Spleen (tissue), 11 donors: ENCODE data around the gene WHRN. TPM values are rescaled to one million over a fixed set of nuclear protein-coding genes. Genes with fewer than 3 reads are reported as not detected.

Source experiments
- DNase-seq: peaks from one replicate; pipeline ENCODE4 v3.0.0-alpha.2; 2020
- H3K27ac ChIP-seq, 8 donors: fragments of 200-600 bp; sonication (generic) in 7 of 8; 1 replicate in 4 of 8; 2 replicates in 4 of 8; pipeline versions ENCODE4 v1.5.0 to v1.8.0; 2016 to 2021; ENCODE audit warnings: inconsistent platforms in 4 of 8, mild to moderate bottlenecking in 4 of 8, moderate library complexity in 1 of 8
- H3K27me3 ChIP-seq, 7 donors: fragments of 200-600 bp; sonication (generic) in 6 of 7; replicated peaks in 1 of 7; 1 replicate in 4 of 7; 2 replicates in 3 of 7; pipeline versions ENCODE4 v1.5.0 to v1.8.0; 2016 to 2021; ENCODE audit warnings: inconsistent platforms in 3 of 7, mild to moderate bottlenecking in 1 of 7
- H3K36me3 ChIP-seq, 6 donors: fragments of 200-600 bp; sonication (generic) in 5 of 6; 1 replicate in 4 of 6; 2 replicates in 2 of 6; pipeline versions ENCODE4 v1.5.0 to v1.8.0; 2016 to 2021; ENCODE audit warnings: inconsistent platforms in 2 of 6
- H3K4me1 ChIP-seq, 6 donors: fragments of 200-600 bp; sonication (generic) in 5 of 6; 1 replicate in 3 of 6; 2 replicates in 3 of 6; pipeline versions ENCODE4 v1.5.0 to v1.8.0; 2016 to 2021; ENCODE audit warnings: inconsistent platforms in 3 of 6
- H3K4me3 ChIP-seq, 8 donors: fragments of 200-600 bp; sonication (generic) in 7 of 8; 1 replicate in 4 of 8; 2 replicates in 4 of 8; pipeline versions ENCODE4 v1.5.0 to v1.8.0; 2016 to 2021; ENCODE audit warnings: inconsistent platforms in 4 of 8, mild to moderate bottlenecking in 4 of 8, moderate library complexity in 2 of 8
- H3K9me3 ChIP-seq, 8 donors: fragments of 200-600 bp; sonication (generic) in 7 of 8; 1 replicate in 4 of 8; 2 replicates in 4 of 8; pipeline versions ENCODE4 v1.5.0 to v1.8.0; 2016 to 2021; ENCODE audit warnings: inconsistent platforms in 4 of 8
- POLR2A ChIP-seq, 3 donors: fragments of 450-650 bp; IDR thresholded peaks; one replicate each; pipeline ENCODE4 v1.5.1; 2017; ENCODE audit warnings: antibody characterized with exemption in 3 of 3, mild to moderate bottlenecking in 1 of 3
- POLR2AphosphoS5 ChIP-seq, 3 donors: sonication (generic); formaldehyde crosslinking; IDR thresholded peaks; one replicate each; pipeline ENCODE4 v1.5.1; 2017; ENCODE audit warnings: antibody characterized with exemption in 3 of 3
- WGBS, 5 donors: extraction: QIAGEN DNeasy Blood & Tissue Kit in 3 of 5; methylation state at CpG; one replicate each; pipeline versions ENCODE4 v1.1.5 to v1.1.7; 2013 to 2018; 5-methylcytosine and 5-hydroxymethylcytosine counted together
- intact Hi-C: fragments of 100-400 bp; cut with DNase I; formaldehyde crosslinking; loops from one replicate; pipeline ENCODE4 v1.15.0; 2023; ENCODE audit warnings: low total_unique reads
- polyA plus RNA-seq, 3 donors: library from polyadenylated mRNA; stranded (reverse); fragments of 200-250 nt; gene quantifications; one replicate each; pipeline ENCODE4 v1.2.1, GENCODE V29; 2013
- total RNA-seq, 7 donors: library from RNA; depleted of rRNA in 3 of 7; stranded (reverse); fragments of >200 nt in 3 of 7; fragmentation: NEBNext Ultra II Directional in 4 of 7; extraction: Animal tissue kit (Norgen Biotek cat#: 25700) in 4 of 7; gene quantifications; one replicate each; pipeline versions ENCODE4 v1.1.0 to v1.2.1, GENCODE V29; 2016 to 2021
- TF ChIP-seq, protein P1 (sequence below), 11 experiments: fragments of 200-600 bp in 7 of 11; fragments of 450-650 bp in 4 of 11; sonication (generic) in 4 of 11; IDR thresholded peaks in 8 of 11; conservative IDR thresholded peaks in 3 of 11; 1 replicate in 7 of 11; 2 replicates in 4 of 11; pipeline versions ENCODE4 v1.4.0 to v1.8.0; 2016 to 2021; ENCODE audit warnings: antibody characterized with exemption in 11 of 11, inconsistent platforms in 4 of 11, mild to moderate bottlenecking in 1 of 11
- donor health status: healthy with polysubstance abuse.
- donor health status: DM: no; HTN: no; CAD: no; lungs with moderate emphysema.
- donor health status: DM: no; HTN: no; CAD: no.
- donor health status: Bipolar disorder and iron deficiency.
- donor health status: healthy.
- donor health status: DM: no; HTN: no; CAD: no.
- donor health status: DM: yes; HTN: yes; CAD: no.

The WHRN gene
- total and polyA plus RNA-seq, 10 donors, result 3.7 to 51.6 (median 26.8) TPM

GRCh38 chr9:114504341-114505186 lies 709 bp downstream of the WHRN start:
- intact Hi-C loops, result loop anchor here (5.0 kb wide), 1 partner anchor 97 kb away; no protein-coding TSS in a partner anchor
- Histone ChIP-seq H3K4me3 (peak overlapping the region; percentile 56 to 81 (median 70)), H3K27me3 (peaks cover 0 to 39% (median 0%) of the 10 kb centered on the region in 7 donors), H3K4me1 (peaks cover 8 to 64% (median 48%) of the 10 kb centered on the region in 6 donors), H3K9me3 (no peaks in the 10 kb centered on the region), H3K36me3 (no peaks in the 10 kb centered on the region), H3K27ac (peak overlapping the region; percentile 32 to 86 (median 72))
- TF ChIP-seq POLR2AphosphoS5 (IDR thresholded peaks at IDR 0.05) (peak in 2 of 3 donors; percentile 51 to 66), POLR2A (IDR thresholded peaks at IDR 0.05) (no peak)
- TF ChIP-seq, protein P1, sequence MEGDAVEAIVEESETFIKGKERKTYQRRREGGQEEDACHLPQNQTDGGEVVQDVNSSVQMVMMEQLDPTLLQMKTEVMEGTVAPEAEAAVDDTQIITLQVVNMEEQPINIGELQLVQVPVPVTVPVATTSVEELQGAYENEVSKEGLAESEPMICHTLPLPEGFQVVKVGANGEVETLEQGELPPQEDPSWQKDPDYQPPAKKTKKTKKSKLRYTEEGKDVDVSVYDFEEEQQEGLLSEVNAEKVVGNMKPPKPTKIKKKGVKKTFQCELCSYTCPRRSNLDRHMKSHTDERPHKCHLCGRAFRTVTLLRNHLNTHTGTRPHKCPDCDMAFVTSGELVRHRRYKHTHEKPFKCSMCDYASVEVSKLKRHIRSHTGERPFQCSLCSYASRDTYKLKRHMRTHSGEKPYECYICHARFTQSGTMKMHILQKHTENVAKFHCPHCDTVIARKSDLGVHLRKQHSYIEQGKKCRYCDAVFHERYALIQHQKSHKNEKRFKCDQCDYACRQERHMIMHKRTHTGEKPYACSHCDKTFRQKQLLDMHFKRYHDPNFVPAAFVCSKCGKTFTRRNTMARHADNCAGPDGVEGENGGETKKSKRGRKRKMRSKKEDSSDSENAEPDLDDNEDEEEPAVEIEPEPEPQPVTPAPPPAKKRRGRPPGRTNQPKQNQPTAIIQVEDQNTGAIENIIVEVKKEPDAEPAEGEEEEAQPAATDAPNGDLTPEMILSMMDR (IDR thresholded peaks at IDR 0.05 in 8 of 11, conservative IDR thresholded peaks at IDR 0.05 in 3 of 11), result peak in 10 of 11 experiments; percentile 15 to 62 (median 49)
- 7 to 18% (median 8%) methylated on average over 43 to 101 of the region's 101 CpGs for WGBS, 5 donors
- peak; percentile 87 for DNase-seq

- intact Hi-C loops, result no loop called here
- Histone ChIP-seq H3K36me3 (no peaks in the 10 kb centered on the region), H3K27ac (peak overlapping the region; percentile 12 to 86 (median 72)), H3K4me1 (peaks cover 8 to 73% (median 48%) of the 10 kb centered on the region in 6 donors), H3K27me3 (peaks cover 0 to 35% (median 0%) of the 10 kb centered on the region in 7 donors), H3K4me3 (peak overlapping the region; percentile 56 to 81 (median 70)), H3K9me3 (no peaks in the 10 kb centered on the region)
- TF ChIP-seq POLR2AphosphoS5 (IDR thresholded peaks at IDR 0.05) (no peak), POLR2A (IDR thresholded peaks at IDR 0.05) (no peak)
- TF ChIP-seq, protein P1 (IDR thresholded peaks at IDR 0.05 in 8 of 11, conservative IDR thresholded peaks at IDR 0.05 in 3 of 11), result no peak
- WGBS, 5 donors, result 57 to 78% (median 65%) methylated on average over 15 to 18 of the region's 18 CpGs
- DNase-seq, result peak; percentile 76
These were observed 1.5 kb downstream of the WHRN start for GRCh38 chr9:114503522-114504340.

GRCh38 chr9:114503009-114503408 lies 2.3 kb downstream of the WHRN start:
- peaks cover 0 to 28% (median 0%) of the 10 kb centered on the region in 7 donors for H3K27me3 ChIP-seq
- H3K9me3 ChIP-seq, result no peaks in the 10 kb centered on the region
- no peaks in the 10 kb centered on the region for H3K36me3 ChIP-seq
- peak overlapping the region in 5 of 8 donors; percentile 1 to 80 (median 70) for H3K4me3 ChIP-seq
- peak overlapping the region; percentile 30 to 86 (median 72) for H3K27ac ChIP-seq
- TF ChIP-seq POLR2A (IDR thresholded peaks at IDR 0.05), result no peak
- TF ChIP-seq, protein P1 (IDR thresholded peaks at IDR 0.05 in 8 of 11, conservative IDR thresholded peaks at IDR 0.05 in 3 of 11), result no peak
- TF ChIP-seq POLR2AphosphoS5 (IDR thresholded peaks at IDR 0.05), result no peak
- WGBS, 5 donors, result 45 to 59% (median 53%) methylated on average over 7 of the region's 7 CpGs
- intact Hi-C loops, result no loop called here
- H3K4me1 ChIP-seq, result peaks cover 8 to 75% (median 47%) of the 10 kb centered on the region in 6 donors
- DNase-seq, result no peak
